Adrenal gland (tissue), 12 donors: ENCODE measurements around the gene DNAH9. TPM values are rescaled to one million over a fixed set of nuclear protein-coding genes. Genes with fewer than 3 reads are reported as not detected.

Source experiments
- DNase-seq, 7 donors: peaks; one replicate each; pipeline ENCODE4 v3.0.0-alpha.2; 2019 to 2020
- H3K27ac ChIP-seq, 5 donors: fragments of 200-600 bp; sonication (generic) in 4 of 5; 1 replicate in 3 of 5; 2 replicates in 2 of 5; pipeline versions ENCODE4 v1.5.1 to v1.8.0; 2016 to 2020; ENCODE audit warnings: mild to moderate bottlenecking in 1 of 5
- H3K27me3 ChIP-seq: fragments of 200-600 bp; 2 replicates; pipeline ENCODE4 v1.8.0; 2021
- H3K36me3 ChIP-seq, 2 donors: fragments of 200-600 bp; replicated peaks in 1 of 2; 1 replicate in 1 of 2; 2 replicates in 1 of 2; pipeline versions ENCODE4 v1.5.1 to v1.8.0; 2018 to 2022
- H3K4me1 ChIP-seq, 2 donors: fragments of 200-600 bp; replicated peaks in 1 of 2; 1 replicate in 1 of 2; 2 replicates in 1 of 2; pipeline versions ENCODE4 v1.5.1 to v1.8.0; 2018 to 2021
- H3K4me3 ChIP-seq, 4 donors: fragments of 200-600 bp; sonication (generic) in 3 of 4; one replicate each; pipeline ENCODE4 v1.5.1; 2016 to 2018
- H3K9me3 ChIP-seq, 3 donors: fragments of 200-600 bp; sonication (generic) in 1 of 3; replicated peaks in 1 of 3; 1 replicate in 2 of 3; 2 replicates in 1 of 3; pipeline versions ENCODE4 v1.5.1 to v1.8.0; 2016 to 2021
- POLR2A ChIP-seq, 2 donors: fragments of 450-650 bp; IDR thresholded peaks; one replicate each; pipeline ENCODE4 v1.6.1; 2017; ENCODE audit warnings: antibody characterized with exemption in 2 of 2, mild to moderate bottlenecking in 2 of 2, moderate library complexity in 1 of 2
- WGBS, 4 donors: extraction: QIAGEN DNeasy Blood & Tissue Kit in 2 of 4; methylation state at CpG; one replicate each; pipeline versions ENCODE4 v1.1.5 to v1.1.7; 2013 to 2017; 5-methylcytosine and 5-hydroxymethylcytosine counted together
- intact Hi-C, 2 donors: fragments of 100-400 bp; cut with DNase I; formaldehyde crosslinking; loops; one replicate each; pipeline versions ENCODE4 v1.14.1 to v1.15.0; 2022 to 2023
- polyA plus RNA-seq, 3 donors: library from polyadenylated mRNA; stranded (reverse); fragments of 200-250 nt in 2 of 3; fragments of 350-450 nt in 1 of 3; fragmentation: Illumina TruSeq in 1 of 3; extraction: RNeasy Lipid Tissue Mini Kit (QIAGEN cat#74804) in 1 of 3; gene quantifications; one replicate each; pipeline ENCODE4 v1.2.3, GENCODE V29; 2013 to 2014
- total RNA-seq, 9 donors: library from RNA; depleted of rRNA in 4 of 9; stranded (reverse); fragments of >200 nt in 4 of 9; fragments of 120-200 nt in 1 of 9; fragmentation: NEBNext Ultra II Directional in 1 of 9; extraction: Animal tissue kit (Norgen Biotek cat#: 25700) in 1 of 9; gene quantifications; one replicate each; pipeline versions ENCODE4 v1.1.0 to v1.2.4, GENCODE V29; 2013 to 2023
- TF ChIP-seq, protein P1 (sequence below), 6 experiments: fragments of 450-650 bp in 4 of 6; fragments of 200-600 bp in 2 of 6; sonication (generic) in 1 of 6; IDR thresholded peaks; 1 replicate in 5 of 6; 2 replicates in 1 of 6; pipeline versions ENCODE4 v1.5.1 to v1.8.0; 2016 to 2021; ENCODE audit warnings: antibody characterized with exemption in 6 of 6, mild to moderate bottlenecking in 2 of 6, moderate library complexity in 1 of 6
- donor health status: healthy with polysubstance abuse.
- donor health status: Bipolar disorder and iron deficiency.
- donor health status: DM: yes; HTN: yes; CAD: no.
- donor health status: DM: no; HTN: no; CAD: no.
- donor health status: DM: no; HTN: no; CAD: no.
- donor health status: DM: yes; HTN: yes; CAD: no.

DNAH9 gene
- total and polyA plus RNA-seq, 12 donors: 0.28 to 3.5 (median 1.2) TPM

DNA sequence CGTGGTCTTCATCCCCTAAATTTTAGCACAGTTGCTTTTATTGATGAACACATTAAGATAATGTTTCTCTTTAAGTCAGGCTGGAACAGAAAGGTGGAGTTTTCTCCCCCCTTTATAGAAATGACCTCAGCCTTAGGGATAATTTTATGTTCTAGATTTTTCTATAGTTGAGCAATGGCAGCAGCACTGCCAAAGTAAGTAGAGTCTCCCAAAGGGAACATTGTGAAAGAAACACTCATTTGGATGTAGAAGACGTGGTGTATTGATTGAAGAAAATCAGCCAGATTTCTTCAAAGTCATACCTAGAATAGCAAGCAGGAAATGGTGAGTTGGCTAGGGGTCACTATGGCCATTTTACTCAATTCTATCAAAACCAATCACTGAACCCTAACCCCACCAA, 122.5 kb downstream of the DNAH9 start:
- no peak overlapping the region for H3K4me3 ChIP-seq
- no peaks in the 10 kb centered on the region for H3K9me3 ChIP-seq
- TF ChIP-seq, protein P1, sequence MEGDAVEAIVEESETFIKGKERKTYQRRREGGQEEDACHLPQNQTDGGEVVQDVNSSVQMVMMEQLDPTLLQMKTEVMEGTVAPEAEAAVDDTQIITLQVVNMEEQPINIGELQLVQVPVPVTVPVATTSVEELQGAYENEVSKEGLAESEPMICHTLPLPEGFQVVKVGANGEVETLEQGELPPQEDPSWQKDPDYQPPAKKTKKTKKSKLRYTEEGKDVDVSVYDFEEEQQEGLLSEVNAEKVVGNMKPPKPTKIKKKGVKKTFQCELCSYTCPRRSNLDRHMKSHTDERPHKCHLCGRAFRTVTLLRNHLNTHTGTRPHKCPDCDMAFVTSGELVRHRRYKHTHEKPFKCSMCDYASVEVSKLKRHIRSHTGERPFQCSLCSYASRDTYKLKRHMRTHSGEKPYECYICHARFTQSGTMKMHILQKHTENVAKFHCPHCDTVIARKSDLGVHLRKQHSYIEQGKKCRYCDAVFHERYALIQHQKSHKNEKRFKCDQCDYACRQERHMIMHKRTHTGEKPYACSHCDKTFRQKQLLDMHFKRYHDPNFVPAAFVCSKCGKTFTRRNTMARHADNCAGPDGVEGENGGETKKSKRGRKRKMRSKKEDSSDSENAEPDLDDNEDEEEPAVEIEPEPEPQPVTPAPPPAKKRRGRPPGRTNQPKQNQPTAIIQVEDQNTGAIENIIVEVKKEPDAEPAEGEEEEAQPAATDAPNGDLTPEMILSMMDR (IDR thresholded peaks at IDR 0.05): no peak
- TF ChIP-seq POLR2A (IDR thresholded peaks at IDR 0.05): no peak
- intact Hi-C loops: no loop called here
- H3K27ac ChIP-seq: no peak overlapping the region
- no peak for DNase-seq
- H3K36me3 ChIP-seq: no peaks in the 10 kb centered on the region
- H3K27me3 ChIP-seq: no peaks in the 10 kb centered on the region
- WGBS, 4 donors: 39 to 52% (median 42%) methylated on average over 2 of the region's 2 CpGs
- H3K4me1 ChIP-seq: no peaks in the 10 kb centered on the region

DNA sequence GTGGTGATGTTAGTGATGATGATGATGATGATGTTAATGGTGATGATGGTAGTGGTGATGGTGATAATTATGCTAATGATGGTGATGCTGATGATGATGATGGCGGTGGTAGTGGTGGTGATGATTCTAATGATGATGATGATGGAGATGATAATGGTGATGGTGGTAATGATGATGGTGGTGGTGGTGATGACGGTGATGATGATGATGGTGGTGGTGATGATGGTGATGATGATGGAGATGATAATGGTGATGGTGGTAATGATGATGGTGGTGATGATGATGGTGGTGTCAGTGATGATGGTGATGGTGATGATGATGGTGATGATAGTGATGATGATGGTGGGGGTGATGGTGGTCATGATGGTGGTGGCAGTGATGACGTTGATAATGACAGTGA, 132.5 kb downstream of the DNAH9 start:
- Histone ChIP-seq H3K4me1 (no peaks in the 10 kb centered on the region), H3K9me3 (no peaks in the 10 kb centered on the region), H3K4me3 (no peak overlapping the region), H3K27me3 (no peaks in the 10 kb centered on the region), H3K36me3 (no peaks in the 10 kb centered on the region), H3K27ac (no peak overlapping the region)
- intact Hi-C loops: no loop called here
- TF ChIP-seq POLR2A (IDR thresholded peaks at IDR 0.05): no peak
- TF ChIP-seq, protein P1 (IDR thresholded peaks at IDR 0.05): no peak
- 90 to 94% (median 91%) methylated on average over 3 of the region's 3 CpGs for WGBS, 4 donors
- DNase-seq: no peak

DNA sequence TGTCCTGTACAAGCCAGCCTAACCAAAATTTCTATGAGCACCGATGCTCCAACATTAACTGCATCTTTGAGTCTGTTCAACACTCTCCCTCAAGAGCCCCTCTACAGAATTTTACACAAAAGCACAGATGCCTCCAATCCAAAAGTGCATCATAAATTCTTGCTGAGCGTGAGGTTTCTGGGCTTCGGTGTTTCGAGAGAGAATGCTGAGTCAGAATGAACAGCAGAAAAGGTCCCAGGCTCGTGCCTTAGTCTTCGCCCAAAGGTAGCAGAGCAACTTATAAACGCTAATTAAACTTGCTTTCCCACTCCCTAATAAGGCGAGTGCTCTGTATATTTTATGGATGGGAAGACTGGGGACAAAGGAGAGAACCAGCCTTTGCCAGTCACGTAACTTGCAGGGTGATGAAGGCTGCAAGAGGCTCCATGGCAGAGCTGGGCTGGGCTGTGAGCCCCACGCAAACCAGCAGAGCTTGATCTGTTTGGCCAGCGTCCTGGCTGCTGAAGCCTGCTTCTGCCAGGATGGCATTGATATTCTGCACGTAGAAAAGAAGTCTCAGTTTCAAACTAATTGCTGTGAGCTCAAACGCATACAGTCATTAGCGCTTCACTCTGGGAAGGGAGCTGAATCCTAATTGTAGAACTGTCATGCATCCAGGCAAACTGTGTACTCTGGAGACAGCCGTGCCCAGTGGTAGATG, 138.5 kb downstream of the DNAH9 start:
- H3K4me1 ChIP-seq: no peaks in the 10 kb centered on the region
- no peaks in the 10 kb centered on the region for H3K9me3 ChIP-seq
- H3K36me3 ChIP-seq: no peaks in the 10 kb centered on the region
- DNase-seq: no peak
- H3K4me3 ChIP-seq: no peak overlapping the region
- H3K27ac ChIP-seq: no peak overlapping the region
- H3K27me3 ChIP-seq: no peaks in the 10 kb centered on the region
- TF ChIP-seq, protein P1 (IDR thresholded peaks at IDR 0.05): no peak
- no peak for TF ChIP-seq POLR2A (IDR thresholded peaks at IDR 0.05)
- intact Hi-C loops: no loop called here
- 64 to 74% (median 69%) methylated on average over 15 of the region's 15 CpGs for WGBS, 4 donors

DNA sequence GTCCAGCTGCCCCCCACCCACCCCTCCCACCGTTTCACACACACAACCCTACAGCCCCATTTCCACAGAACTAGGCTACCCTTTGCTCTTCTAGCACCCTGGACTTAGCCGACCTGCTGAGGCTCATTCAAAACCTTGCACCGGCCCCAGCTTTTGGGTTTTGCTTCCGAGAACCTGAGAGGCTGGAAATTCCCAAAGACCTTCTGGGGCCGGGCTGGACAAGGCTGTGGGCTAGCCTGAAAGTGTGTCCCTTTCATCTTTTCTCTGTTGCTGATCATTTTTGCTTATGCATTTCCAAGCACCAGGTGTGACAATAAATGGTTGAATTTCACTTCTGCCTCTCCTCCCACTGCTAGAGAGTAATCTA, 139.0 kb downstream of the DNAH9 start:
- H3K36me3 ChIP-seq: no peaks in the 10 kb centered on the region
- H3K4me1 ChIP-seq: no peaks in the 10 kb centered on the region
- H3K9me3 ChIP-seq: no peaks in the 10 kb centered on the region
- TF ChIP-seq POLR2A (IDR thresholded peaks at IDR 0.05): no peak
- TF ChIP-seq, protein P1 (IDR thresholded peaks at IDR 0.05): no peak
- no peaks in the 10 kb centered on the region for H3K27me3 ChIP-seq
- intact Hi-C loops: no loop called here
- WGBS, 4 donors: 66 to 87% (median 69%) methylated on average over 4 to 5 of the region's 5 CpGs
- no peak for DNase-seq
- H3K27ac ChIP-seq: no peak overlapping the region
- H3K4me3 ChIP-seq: no peak overlapping the region
